Measurements from ENCODE around the gene ATR.

The ATR gene

GRCh38 chr3:142429582-142429981 is 149.0 kb downstream of the ATR start:
- no peaks in the 10 kb centered on the region for H3K9me2 ChIP-seq (replicated peaks; ENCODE audit: low read depth, low read length)
- no peak overlapping the region for H3K4me2 ChIP-seq (ENCODE audit: low read depth, low read length, poor library complexity, severe bottlenecking)
- H3F3A ChIP-seq (ENCODE audit: low read depth), result no peaks in the 10 kb centered on the region
- TF ChIP-seq EZH2phosphoT487 (IDR thresholded peaks at IDR 0.05; ENCODE audit: borderline replicate concordance), result no peak
- no peak for TF ChIP-seq CTCF (conservative IDR thresholded peaks at IDR 0.05; ENCODE audit: low read length)
- H3K4me1 ChIP-seq (ENCODE audit: insufficient read depth, low read length, poor library complexity, severe bottlenecking), result no peaks in the 10 kb centered on the region
- no peaks in the 10 kb centered on the region for H3K9me3 ChIP-seq (ENCODE audit: insufficient read depth, low read depth, low read length)
- no peak overlapping the region for H2AFZ ChIP-seq (ENCODE audit: low read length)
- peaks cover 42% of the 10 kb centered on the region; the same call in 1 of the 2 replicates for H3K36me3 ChIP-seq (ENCODE audit: insufficient read depth, low read length)
- no peaks in the 10 kb centered on the region for H3K27me3 ChIP-seq (ENCODE audit: insufficient read depth, low read length, poor library complexity, severe bottlenecking)
- H3K79me2 ChIP-seq (ENCODE audit: insufficient read depth, low read length), result peaks cover 5% of the 10 kb centered on the region; the same call in 1 of the 2 replicates
- H3K9ac ChIP-seq (ENCODE audit: low read depth, low read length, poor library complexity, severe bottlenecking), result no peak overlapping the region
- no peaks in the 10 kb centered on the region for H4K20me1 ChIP-seq (ENCODE audit: insufficient read depth, low read length, poor library complexity, severe bottlenecking)
- H3K4me3 ChIP-seq (ENCODE audit: low read length, poor library complexity, severe bottlenecking), result no peak overlapping the region

DNA sequence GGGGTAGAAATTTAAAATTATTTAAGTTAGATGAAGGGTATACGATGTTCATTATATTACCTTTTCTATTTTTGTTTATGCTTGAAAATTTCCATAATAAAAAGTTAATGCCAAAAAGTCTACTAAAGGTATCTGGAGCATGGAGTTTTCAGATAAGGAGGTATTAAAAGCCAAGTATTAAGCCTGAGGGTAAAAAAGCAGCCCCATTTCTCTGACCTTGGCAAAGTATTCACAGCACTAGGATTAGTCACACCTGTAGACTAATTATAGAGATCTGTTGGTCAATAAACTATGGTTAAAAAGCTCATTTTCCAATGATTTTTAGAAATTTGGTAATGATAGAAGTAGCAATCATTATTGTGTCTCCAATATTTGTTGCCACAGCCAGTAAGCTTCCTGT is 153.8 kb downstream of the ATR start:
- H3K4me1 ChIP-seq (ENCODE audit: insufficient read depth, low read length, poor library complexity, severe bottlenecking), result no peaks in the 10 kb centered on the region
- H3K4me3 ChIP-seq (ENCODE audit: low read length, poor library complexity, severe bottlenecking), result no peak overlapping the region

DNA sequence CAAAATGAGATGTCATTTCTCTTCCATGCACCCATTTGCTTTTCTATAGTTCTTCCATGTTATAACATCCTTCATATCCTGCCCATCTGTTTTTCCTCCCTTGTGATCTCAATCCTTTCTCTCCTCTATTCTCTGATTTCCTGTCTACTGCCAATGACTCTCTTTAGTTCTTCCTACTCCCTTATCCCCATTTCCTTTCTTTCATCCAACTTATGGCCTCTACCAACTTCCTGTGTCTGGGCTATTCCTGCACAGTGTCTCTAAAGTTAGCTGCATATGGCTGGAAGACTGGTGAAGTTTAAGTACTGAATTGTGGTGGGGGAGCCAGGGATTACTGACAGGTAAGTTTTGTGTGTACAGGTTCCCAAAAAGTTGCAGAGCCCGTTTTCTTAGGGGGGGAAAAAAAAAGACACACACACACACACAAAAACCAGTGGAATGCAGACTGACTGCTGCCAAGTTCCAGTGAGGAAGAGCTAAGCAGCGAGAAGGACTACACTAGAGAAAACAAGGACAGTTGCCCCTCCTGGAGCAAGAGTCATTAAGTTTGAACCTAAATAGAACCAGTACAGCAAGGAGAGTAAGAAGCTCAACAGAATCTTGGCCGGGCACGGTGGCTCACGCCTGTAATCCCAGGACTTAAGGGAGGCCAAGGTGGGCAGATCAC is 159.5 kb downstream of the ATR start:
- Histone ChIP-seq H3K4me2 (ENCODE audit: low read depth, low read length, poor library complexity, severe bottlenecking) (no peak overlapping the region), H3F3A (ENCODE audit: low read depth) (no peaks in the 10 kb centered on the region), H3K4me1 (ENCODE audit: insufficient read depth, low read length, poor library complexity, severe bottlenecking) (no peaks in the 10 kb centered on the region), H3K9ac (ENCODE audit: low read depth, low read length, poor library complexity, severe bottlenecking) (no peak overlapping the region), H3K9me3 (ENCODE audit: insufficient read depth, low read depth, low read length) (no peaks in the 10 kb centered on the region), H3K36me3 (ENCODE audit: insufficient read depth, low read length) (peaks cover 69% of the 10 kb centered on the region), H4K20me1 (ENCODE audit: insufficient read depth, low read length, poor library complexity, severe bottlenecking) (no peaks in the 10 kb centered on the region), H3K79me2 (ENCODE audit: insufficient read depth, low read length) (no peaks in the 10 kb centered on the region), H3K27me3 (ENCODE audit: insufficient read depth, low read length, poor library complexity, severe bottlenecking) (no peaks in the 10 kb centered on the region), H3K9me2 (replicated peaks; ENCODE audit: low read depth, low read length) (no peaks in the 10 kb centered on the region), H2AFZ (ENCODE audit: low read length) (no peak overlapping the region), H3K4me3 (ENCODE audit: low read length, poor library complexity, severe bottlenecking) (no peak overlapping the region)
- TF ChIP-seq CTCF (conservative IDR thresholded peaks at IDR 0.05; ENCODE audit: low read length), result no peak
- no peak for TF ChIP-seq EZH2phosphoT487 (IDR thresholded peaks at IDR 0.05; ENCODE audit: borderline replicate concordance)

More for the DNA sequence above, 153.8 kb downstream of the ATR start:
- no peak for TF ChIP-seq CTCF (conservative IDR thresholded peaks at IDR 0.05; ENCODE audit: low read length)
- no peak for TF ChIP-seq EZH2phosphoT487 (IDR thresholded peaks at IDR 0.05; ENCODE audit: borderline replicate concordance)
- Histone ChIP-seq H3K36me3 (ENCODE audit: insufficient read depth, low read length) (peaks cover 50% of the 10 kb centered on the region), H3K9me2 (replicated peaks; ENCODE audit: low read depth, low read length) (no peaks in the 10 kb centered on the region), H3K79me2 (ENCODE audit: insufficient read depth, low read length) (no peaks in the 10 kb centered on the region), H3F3A (ENCODE audit: low read depth) (no peaks in the 10 kb centered on the region), H3K4me2 (ENCODE audit: low read depth, low read length, poor library complexity, severe bottlenecking) (no peak overlapping the region), H2AFZ (ENCODE audit: low read length) (no peak overlapping the region), H3K9me3 (ENCODE audit: insufficient read depth, low read depth, low read length) (no peaks in the 10 kb centered on the region), H4K20me1 (ENCODE audit: insufficient read depth, low read length, poor library complexity, severe bottlenecking) (no peaks in the 10 kb centered on the region), H3K9ac (ENCODE audit: low read depth, low read length, poor library complexity, severe bottlenecking) (no peak overlapping the region), H3K27me3 (ENCODE audit: insufficient read depth, low read length, poor library complexity, severe bottlenecking) (no peaks in the 10 kb centered on the region)
